T-helper 2 cell treated with Interferon-gamma antibody and Interleukin-4, amounts not matched to agents 5 μg/mL and 100 μg/mL, for 36 hours (primary cell): ENCODE measurements around the gene ABHD3.

Source experiments
- DNase-seq: peaks from one replicate; pipeline ENCODE4 v3.0.0; 2021; ENCODE audit warnings: low spot score
- H3K27ac Mint-ChIP-seq: one replicate; pipeline ENCODE4 v1.8.0; 2021; ENCODE audit warnings: mild to moderate bottlenecking, mixed read lengths
- H3K27me3 Mint-ChIP-seq: one replicate; pipeline ENCODE4 v1.8.0; 2021; ENCODE audit warnings: low read depth, mixed read lengths
- H3K36me3 Mint-ChIP-seq: one replicate; pipeline ENCODE4 v1.8.0; 2021; ENCODE audit warnings: low read depth, mixed read lengths
- H3K4me1 Mint-ChIP-seq: one replicate; pipeline ENCODE4 v1.8.0; 2021; ENCODE audit warnings: low read depth, mixed read lengths
- H3K4me3 Mint-ChIP-seq: one replicate; pipeline ENCODE4 v1.8.0; 2022; ENCODE audit warnings: mild to moderate bottlenecking, moderate library complexity, mixed read lengths
- H3K9me3 Mint-ChIP-seq: one replicate; pipeline ENCODE4 v1.8.0; 2021; ENCODE audit warnings: mixed read lengths

Gene ABHD3

DNA sequence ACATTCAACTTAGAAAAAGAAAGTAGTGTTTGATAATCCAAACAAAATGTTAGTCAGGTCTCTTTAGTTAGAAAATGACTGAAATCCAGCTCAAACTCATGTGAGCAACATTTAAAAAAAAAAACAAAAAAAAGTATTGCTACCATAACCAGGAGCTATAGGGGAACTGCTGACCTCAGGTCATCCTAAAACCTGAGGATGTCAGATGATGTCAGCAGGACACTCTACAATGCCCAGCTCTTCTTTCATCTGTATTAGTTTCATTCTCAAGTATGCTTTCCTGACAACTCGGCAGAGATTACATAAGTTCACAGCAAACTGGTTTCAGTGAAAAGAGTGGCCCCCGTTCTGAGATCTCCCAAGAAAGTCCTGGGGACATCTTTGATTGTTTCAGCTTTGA lies 99.9 kb downstream of the ABHD3 start:
- Mint-ChIP-seq H3K27ac (no peak overlapping the region), H3K9me3 (no peaks in the 10 kb centered on the region), H3K36me3 (no peaks in the 10 kb centered on the region), H3K4me1 (peaks cover 3% of the 10 kb centered on the region), H3K27me3 (no peaks in the 10 kb centered on the region), H3K4me3 (no peak overlapping the region)
- no peak for DNase-seq

GRCh38 chr18:21602299-21602587 lies 102.3 kb downstream of the ABHD3 start:
- Mint-ChIP-seq H3K4me1 (peaks cover 14% of the 10 kb centered on the region), H3K27ac (peak overlapping the region; percentile 60)

More at GRCh38 chr18:21602299-21602587, 102.3 kb downstream of the ABHD3 start:
- Mint-ChIP-seq H3K27me3 (no peaks in the 10 kb centered on the region), H3K4me3 (no peak overlapping the region), H3K36me3 (no peaks in the 10 kb centered on the region), H3K9me3 (no peaks in the 10 kb centered on the region)
- DNase-seq = no peak
